ENCODE measurements around the gene RBM47.
"Not testable (repeated sequence)": the region's sequence is repeated elsewhere in the genome, so short reads cannot be mapped to it uniquely, and the experiment has no call there.

RBM47 gene

DNA sequence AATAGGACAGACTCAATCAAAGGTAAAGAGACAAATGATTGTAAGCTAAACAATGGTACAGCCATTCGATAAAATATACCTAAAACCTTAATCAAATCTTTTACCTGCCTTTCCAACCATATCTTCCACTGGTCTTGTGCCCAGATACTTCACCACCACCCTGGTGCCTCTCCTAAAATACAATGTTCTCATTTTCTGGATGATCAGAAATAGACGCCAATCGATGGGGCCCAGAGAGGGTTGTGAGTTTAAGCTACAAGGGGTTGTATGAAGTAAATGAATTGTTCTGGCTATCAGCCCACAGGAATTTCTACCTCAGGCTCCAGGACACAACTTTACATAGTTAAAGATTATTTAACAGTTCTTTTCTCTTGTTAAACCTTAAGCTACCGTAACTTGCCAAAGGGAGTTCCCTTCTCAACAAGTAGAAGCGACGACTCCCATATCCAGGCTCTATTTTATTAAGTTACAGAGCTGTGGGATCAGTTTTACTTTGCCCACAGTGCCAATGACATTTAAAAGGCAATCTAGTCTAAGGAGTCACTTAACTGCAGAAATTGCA, 195.5 kb downstream of the RBM47 start:
- H3K9ac ChIP-seq (ENCODE audit: low read length) = no peak overlapping the region
- H3K4me2 ChIP-seq (ENCODE audit: low read length) = no peak overlapping the region
- H4K20me1 ChIP-seq (ENCODE audit: insufficient read depth, low read length) = no peaks in the 10 kb centered on the region
- no peak overlapping the region for H2AFZ ChIP-seq (ENCODE audit: low read depth, low read length)
- no peaks in the 10 kb centered on the region for H3K27me3 ChIP-seq (ENCODE audit: low read depth, low read length)
- no peaks in the 10 kb centered on the region for H3K9me3 ChIP-seq (ENCODE audit: insufficient read depth, low read length)
- H3K36me3 ChIP-seq (replicated peaks; ENCODE audit: low read depth, low read length) = no peaks in the 10 kb centered on the region
- H3K79me2 ChIP-seq (ENCODE audit: low read length) = no peaks in the 10 kb centered on the region
- no peak overlapping the region for H3K4me3 ChIP-seq (ENCODE audit: low read length)
- no peak overlapping the region for H3K27ac ChIP-seq (ENCODE audit: low read length)
- no peak for TF ChIP-seq EZH2phosphoT487 (IDR thresholded peaks at IDR 0.05; ENCODE audit: low read depth)
- TF ChIP-seq, protein P1, sequence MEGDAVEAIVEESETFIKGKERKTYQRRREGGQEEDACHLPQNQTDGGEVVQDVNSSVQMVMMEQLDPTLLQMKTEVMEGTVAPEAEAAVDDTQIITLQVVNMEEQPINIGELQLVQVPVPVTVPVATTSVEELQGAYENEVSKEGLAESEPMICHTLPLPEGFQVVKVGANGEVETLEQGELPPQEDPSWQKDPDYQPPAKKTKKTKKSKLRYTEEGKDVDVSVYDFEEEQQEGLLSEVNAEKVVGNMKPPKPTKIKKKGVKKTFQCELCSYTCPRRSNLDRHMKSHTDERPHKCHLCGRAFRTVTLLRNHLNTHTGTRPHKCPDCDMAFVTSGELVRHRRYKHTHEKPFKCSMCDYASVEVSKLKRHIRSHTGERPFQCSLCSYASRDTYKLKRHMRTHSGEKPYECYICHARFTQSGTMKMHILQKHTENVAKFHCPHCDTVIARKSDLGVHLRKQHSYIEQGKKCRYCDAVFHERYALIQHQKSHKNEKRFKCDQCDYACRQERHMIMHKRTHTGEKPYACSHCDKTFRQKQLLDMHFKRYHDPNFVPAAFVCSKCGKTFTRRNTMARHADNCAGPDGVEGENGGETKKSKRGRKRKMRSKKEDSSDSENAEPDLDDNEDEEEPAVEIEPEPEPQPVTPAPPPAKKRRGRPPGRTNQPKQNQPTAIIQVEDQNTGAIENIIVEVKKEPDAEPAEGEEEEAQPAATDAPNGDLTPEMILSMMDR (IDR thresholded peaks at IDR 0.05; ENCODE audit: low read depth, low read length) = no peak
- peaks cover 14% of the 10 kb centered on the region for H3K4me1 ChIP-seq (ENCODE audit: low read length)

DNA sequence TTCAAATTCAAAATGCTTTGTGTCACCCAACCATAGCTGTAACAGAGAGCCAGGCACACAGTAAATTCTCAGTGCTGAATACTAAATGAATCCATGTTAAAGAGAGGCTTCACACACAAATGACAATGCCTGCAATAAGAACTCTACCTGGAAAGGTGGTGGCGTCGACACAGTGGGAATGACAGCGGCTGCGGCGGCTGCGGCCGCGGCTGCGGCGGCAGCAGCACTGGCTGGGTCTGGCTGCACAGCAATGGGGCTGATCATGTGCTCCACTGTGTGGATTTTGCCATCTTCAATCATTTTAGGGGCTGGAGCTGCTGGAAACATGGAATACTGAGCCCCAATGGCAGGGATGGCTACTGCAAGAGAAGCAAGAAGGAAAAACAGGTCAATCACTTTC, 197.2 kb downstream of the RBM47 start:
- H3K36me3 ChIP-seq (replicated peaks; ENCODE audit: low read depth, low read length) = no peaks in the 10 kb centered on the region
- H3K4me1 ChIP-seq (ENCODE audit: low read length) = peaks cover 14% of the 10 kb centered on the region
- H2AFZ ChIP-seq (ENCODE audit: low read depth, low read length) = no peak overlapping the region
- H4K20me1 ChIP-seq (ENCODE audit: insufficient read depth, low read length) = no peaks in the 10 kb centered on the region
- no peak overlapping the region for H3K27ac ChIP-seq (ENCODE audit: low read length)
- no peak overlapping the region for H3K4me3 ChIP-seq (ENCODE audit: low read length)
- H3K4me2 ChIP-seq (ENCODE audit: low read length) = no peak overlapping the region
- no peaks in the 10 kb centered on the region for H3K27me3 ChIP-seq (ENCODE audit: low read depth, low read length)
- H3K9ac ChIP-seq (ENCODE audit: low read length) = no peak overlapping the region
- H3K79me2 ChIP-seq (ENCODE audit: low read length) = no peaks in the 10 kb centered on the region
- H3K9me3 ChIP-seq (ENCODE audit: insufficient read depth, low read length) = no peaks in the 10 kb centered on the region
- TF ChIP-seq, protein P1 (IDR thresholded peaks at IDR 0.05; ENCODE audit: low read depth, low read length) = no peak
- no peak for TF ChIP-seq EZH2phosphoT487 (IDR thresholded peaks at IDR 0.05; ENCODE audit: low read depth)

DNA sequence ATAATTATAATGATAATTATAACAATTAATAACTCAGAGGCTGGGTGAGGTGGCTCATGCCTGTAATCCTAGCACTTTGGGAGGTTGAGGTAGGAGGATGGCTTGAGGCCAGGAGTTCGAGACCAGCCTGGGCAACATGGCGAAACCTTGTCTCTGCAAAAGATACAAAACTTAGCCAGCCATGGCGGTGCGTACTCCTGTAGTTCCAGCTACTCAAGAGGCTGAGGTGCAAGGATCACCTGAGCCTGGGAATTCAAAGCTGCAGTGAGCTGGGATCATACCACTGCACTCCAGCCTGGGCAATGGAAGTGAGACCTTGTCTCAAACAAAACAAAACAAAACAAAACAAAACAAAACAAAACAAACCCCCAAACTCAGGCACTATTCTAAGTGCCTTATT, 201.8 kb downstream of the RBM47 start:
- H3K36me3 ChIP-seq (replicated peaks; ENCODE audit: low read depth, low read length) = not testable (repeated sequence)

DNA sequence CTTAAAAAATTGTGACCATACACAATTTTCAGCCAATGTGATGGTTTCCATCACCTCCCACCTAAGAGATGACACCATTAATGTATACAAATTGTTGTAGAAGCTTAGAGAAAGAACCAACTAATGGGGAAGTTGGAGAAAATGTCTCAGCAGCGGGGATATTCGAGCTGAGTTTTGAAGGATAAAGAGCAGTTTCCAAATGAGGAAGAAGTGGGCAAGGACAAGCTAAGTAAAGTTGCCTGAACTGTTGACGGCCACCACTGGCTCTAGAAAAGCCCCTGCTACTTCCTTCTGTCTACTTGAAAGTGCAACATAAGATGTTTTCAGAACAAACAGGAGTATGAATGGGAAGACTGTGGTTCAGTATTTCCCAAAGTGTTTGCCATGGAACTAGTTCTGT, 202.5 kb downstream of the RBM47 start:
- H3K9ac ChIP-seq (ENCODE audit: low read length) = no peak overlapping the region
- TF ChIP-seq, protein P1 (IDR thresholded peaks at IDR 0.05; ENCODE audit: low read depth, low read length) = no peak
- TF ChIP-seq EZH2phosphoT487 (IDR thresholded peaks at IDR 0.05; ENCODE audit: low read depth) = no peak
- H3K27me3 ChIP-seq (ENCODE audit: low read depth, low read length) = no peaks in the 10 kb centered on the region
- no peaks in the 10 kb centered on the region for H3K79me2 ChIP-seq (ENCODE audit: low read length)
- H2AFZ ChIP-seq (ENCODE audit: low read depth, low read length) = no peak overlapping the region
- H3K4me1 ChIP-seq (ENCODE audit: low read length) = no peaks in the 10 kb centered on the region
- H3K4me2 ChIP-seq (ENCODE audit: low read length) = no peak overlapping the region
- no peaks in the 10 kb centered on the region for H3K9me3 ChIP-seq (ENCODE audit: insufficient read depth, low read length)
- no peak overlapping the region for H3K27ac ChIP-seq (ENCODE audit: low read length)
- H3K4me3 ChIP-seq (ENCODE audit: low read length) = no peak overlapping the region
- H3K36me3 ChIP-seq (replicated peaks; ENCODE audit: low read depth, low read length) = no peaks in the 10 kb centered on the region
- no peaks in the 10 kb centered on the region for H4K20me1 ChIP-seq (ENCODE audit: insufficient read depth, low read length)

More for the DNA sequence above, 201.8 kb downstream of the RBM47 start:
- not testable (repeated sequence) for H4K20me1 ChIP-seq (ENCODE audit: insufficient read depth, low read length); H3K4me3 ChIP-seq (ENCODE audit: low read length); H3K9me3 ChIP-seq (ENCODE audit: insufficient read depth, low read length); H3K9ac ChIP-seq (ENCODE audit: low read length); H3K27ac ChIP-seq (ENCODE audit: low read length); H3K4me1 ChIP-seq (ENCODE audit: low read length); H2AFZ ChIP-seq (ENCODE audit: low read depth, low read length); H3K27me3 ChIP-seq (ENCODE audit: low read depth, low read length); H3K79me2 ChIP-seq (ENCODE audit: low read length); H3K4me2 ChIP-seq (ENCODE audit: low read length)
